ENCODE results near the gene ATP1A2. TPM values are rescaled to one million over a fixed set of nuclear protein-coding genes. Genes with fewer than 3 reads are reported as not detected.

Gene ATP1A2
- total and polyA plus RNA-seq, 2 experiments from 2014 or later = 4.9 to 17.7 TPM

- Histone ChIP-seq H3K27me3 (ENCODE audit: insufficient read depth) (no peaks in the 10 kb centered on the region), H2AFZ (peak overlapping the region; percentile 99), H3K4me2 (peak overlapping the region; percentile 55; the same call in 1 of the 2 replicates), H3K36me3 (ENCODE audit: insufficient read depth) (no peaks in the 10 kb centered on the region), H3F3A (replicated peaks; ENCODE audit: low read depth) (peaks cover 12% of the 10 kb centered on the region; the same call in 1 of the 2 replicates), H3K4me1 (ENCODE audit: insufficient read depth) (peaks cover 42% of the 10 kb centered on the region), H3K79me2 (replicated peaks; ENCODE audit: insufficient read depth) (peaks cover 19% of the 10 kb centered on the region), H3K4me3 (peak overlapping the region; percentile 36; the same call in 1 of the 2 replicates), H3K27ac (ENCODE audit: low read depth) (no peak overlapping the region), H3K9me2 (ENCODE audit: insufficient read depth) (0 out of 2 replicates have a peak, but pooled peaks cover 3% of the 10 kb centered on the region), H4K20me1 (replicated peaks; ENCODE audit: insufficient read depth) (no peaks in the 10 kb centered on the region)
- DNase-seq (ENCODE audit: low spot score) (peak; percentile 91), ATAC-seq (peak; percentile 48)
- no peak for TF ChIP-seq ETS1 (IDR thresholded peaks at IDR 0.05)
- TF ChIP-seq JUNB (IDR thresholded peaks at IDR 0.05; ENCODE audit: unreplicated experiment) = no peak
- no peak for TF ChIP-seq ZNF114 (CRISPR knock-in tag; IDR thresholded peaks at IDR 0.05)
- TF ChIP-seq EZH2phosphoT487 (IDR thresholded peaks at IDR 0.05; ENCODE audit: unreplicated experiment) = no peak
- TF ChIP-seq REST (IDR thresholded peaks at IDR 0.05; ENCODE audit: unreplicated experiment) = no peak
- TF ChIP-seq NANOG (IDR thresholded peaks at IDR 0.05; ENCODE audit: borderline replicate concordance) = no peak
- peak; percentile 83 for TF ChIP-seq CREB1 (CRISPR knock-in tag; IDR thresholded peaks at IDR 0.05; ENCODE audit: low read depth)
- no peak for TF ChIP-seq EZH2 (IDR thresholded peaks at IDR 0.05; ENCODE audit: low read depth, unreplicated experiment)
- TF ChIP-seq STAT1 (IDR thresholded peaks at IDR 0.05; ENCODE audit: unreplicated experiment) = no peak
- TF ChIP-seq, protein P1, sequence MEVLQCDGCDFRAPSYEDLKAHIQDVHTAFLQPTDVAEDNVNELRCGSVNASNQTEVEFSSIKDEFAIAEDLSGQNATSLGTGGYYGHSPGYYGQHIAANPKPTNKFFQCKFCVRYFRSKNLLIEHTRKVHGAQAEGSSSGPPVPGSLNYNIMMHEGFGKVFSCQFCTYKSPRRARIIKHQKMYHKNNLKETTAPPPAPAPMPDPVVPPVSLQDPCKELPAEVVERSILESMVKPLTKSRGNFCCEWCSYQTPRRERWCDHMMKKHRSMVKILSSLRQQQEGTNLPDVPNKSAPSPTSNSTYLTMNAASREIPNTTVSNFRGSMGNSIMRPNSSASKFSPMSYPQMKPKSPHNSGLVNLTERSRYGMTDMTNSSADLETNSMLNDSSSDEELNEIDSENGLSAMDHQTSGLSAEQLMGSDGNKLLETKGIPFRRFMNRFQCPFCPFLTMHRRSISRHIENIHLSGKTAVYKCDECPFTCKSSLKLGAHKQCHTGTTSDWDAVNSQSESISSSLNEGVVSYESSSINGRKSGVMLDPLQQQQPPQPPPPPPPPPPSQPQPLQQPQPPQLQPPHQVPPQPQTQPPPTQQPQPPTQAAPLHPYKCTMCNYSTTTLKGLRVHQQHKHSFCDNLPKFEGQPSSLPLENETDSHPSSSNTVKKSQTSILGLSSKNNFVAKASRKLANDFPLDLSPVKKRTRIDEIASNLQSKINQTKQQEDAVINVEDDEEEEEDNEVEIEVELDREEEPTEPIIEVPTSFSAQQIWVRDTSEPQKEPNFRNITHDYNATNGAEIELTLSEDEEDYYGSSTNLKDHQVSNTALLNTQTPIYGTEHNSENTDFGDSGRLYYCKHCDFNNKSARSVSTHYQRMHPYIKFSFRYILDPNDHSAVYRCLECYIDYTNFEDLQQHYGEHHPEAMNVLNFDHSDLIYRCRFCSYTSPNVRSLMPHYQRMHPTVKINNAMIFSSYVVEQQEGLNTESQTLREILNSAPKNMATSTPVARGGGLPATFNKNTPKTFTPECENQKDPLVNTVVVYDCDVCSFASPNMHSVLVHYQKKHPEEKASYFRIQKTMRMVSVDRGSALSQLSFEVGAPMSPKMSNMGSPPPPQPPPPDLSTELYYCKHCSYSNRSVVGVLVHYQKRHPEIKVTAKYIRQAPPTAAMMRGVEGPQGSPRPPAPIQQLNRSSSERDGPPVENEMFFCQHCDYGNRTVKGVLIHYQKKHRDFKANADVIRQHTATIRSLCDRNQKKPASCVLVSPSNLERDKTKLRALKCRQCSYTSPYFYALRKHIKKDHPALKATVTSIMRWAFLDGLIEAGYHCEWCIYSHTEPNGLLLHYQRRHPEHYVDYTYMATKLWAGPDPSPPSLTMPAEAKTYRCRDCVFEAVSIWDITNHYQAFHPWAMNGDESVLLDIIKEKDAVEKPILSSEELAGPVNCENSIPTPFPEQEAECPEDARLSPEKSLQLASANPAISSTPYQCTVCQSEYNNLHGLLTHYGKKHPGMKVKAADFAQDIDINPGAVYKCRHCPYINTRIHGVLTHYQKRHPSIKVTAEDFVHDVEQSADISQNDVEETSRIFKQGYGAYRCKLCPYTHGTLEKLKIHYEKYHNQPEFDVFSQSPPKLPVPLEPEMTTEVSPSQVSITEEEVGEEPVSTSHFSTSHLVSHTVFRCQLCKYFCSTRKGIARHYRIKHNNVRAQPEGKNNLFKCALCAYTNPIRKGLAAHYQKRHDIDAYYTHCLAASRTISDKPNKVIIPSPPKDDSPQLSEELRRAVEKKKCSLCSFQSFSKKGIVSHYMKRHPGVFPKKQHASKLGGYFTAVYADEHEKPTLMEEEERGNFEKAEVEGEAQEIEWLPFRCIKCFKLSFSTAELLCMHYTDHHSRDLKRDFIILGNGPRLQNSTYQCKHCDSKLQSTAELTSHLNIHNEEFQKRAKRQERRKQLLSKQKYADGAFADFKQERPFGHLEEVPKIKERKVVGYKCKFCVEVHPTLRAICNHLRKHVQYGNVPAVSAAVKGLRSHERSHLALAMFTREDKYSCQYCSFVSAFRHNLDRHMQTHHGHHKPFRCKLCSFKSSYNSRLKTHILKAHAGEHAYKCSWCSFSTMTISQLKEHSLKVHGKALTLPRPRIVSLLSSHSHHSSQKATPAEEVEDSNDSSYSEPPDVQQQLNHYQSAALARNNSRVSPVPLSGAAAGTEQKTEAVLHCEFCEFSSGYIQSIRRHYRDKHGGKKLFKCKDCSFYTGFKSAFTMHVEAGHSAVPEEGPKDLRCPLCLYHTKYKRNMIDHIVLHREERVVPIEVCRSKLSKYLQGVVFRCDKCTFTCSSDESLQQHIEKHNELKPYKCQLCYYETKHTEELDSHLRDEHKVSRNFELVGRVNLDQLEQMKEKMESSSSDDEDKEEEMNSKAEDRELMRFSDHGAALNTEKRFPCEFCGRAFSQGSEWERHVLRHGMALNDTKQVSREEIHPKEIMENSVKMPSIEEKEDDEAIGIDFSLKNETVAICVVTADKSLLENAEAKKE (CRISPR knock-in tag; IDR thresholded peaks at IDR 0.05) = peak; percentile 80
- peak; percentile 80 to 95 for TF ChIP-seq CTCF (conservative IDR thresholded peaks at IDR 0.05; ENCODE audit: low read depth in 2 of 2)
- TF ChIP-seq ZNF331 (CRISPR knock-in tag; IDR thresholded peaks at IDR 0.05; ENCODE audit: low read depth) = no peak
- TF ChIP-seq POLR2AphosphoS5 (IDR thresholded peaks at IDR 0.05; ENCODE audit: low read depth) = no peak
- H3K4me1 Mint-ChIP-seq = peaks cover 52% of the 10 kb centered on the region
- H3K27me3 Mint-ChIP-seq (ENCODE audit: insufficient read depth, low read depth, poor library complexity) = peaks cover 10% of the 10 kb centered on the region
- H3K4me3 Mint-ChIP-seq = peak overlapping the region; percentile 28; the same call in 2 of the 3 replicates
- H3K36me3 Mint-ChIP-seq (ENCODE audit: low read depth) = peaks cover 3% of the 10 kb centered on the region; the same call in 1 of the 3 replicates
- H3K9me3 Mint-ChIP-seq = no peaks in the 10 kb centered on the region; the same call in 2 of the 3 replicates
- H3K27ac Mint-ChIP-seq = peak overlapping the region; percentile 69; the same call in 1 of the 2 replicates
Measured at GRCh38 chr1:160101037-160101716, 14.4 kb upstream of the ATP1A2 start.
